MM.1S (cell line): ENCODE data around the gene POU3F3.

Source experiments
- DNase-seq: peaks from one replicate; pipeline ENCODE4 v3.0.0-alpha.2; 2015
- H2AFZ ChIP-seq: fragments of 300-600 bp; sonication (generic); 2 replicates; pipeline ENCODE4 v1.6.0; 2016; ENCODE audit warnings: antibody characterized with exemption, low read length
- H3F3A ChIP-seq: fragments of 300-600 bp; sonication (generic); 2 replicates; pipeline ENCODE4 v1.6.1; 2016; ENCODE audit warnings: mild to moderate bottlenecking, antibody characterized with exemption, low read length, moderate library complexity, mixed read lengths; ENCODE audit not compliant: insufficient read depth
- H3K27ac ChIP-seq: fragments of 300-600 bp; sonication (generic); 2 replicates; pipeline ENCODE4 v1.5.1; 2016; ENCODE audit warnings: mild to moderate bottlenecking, low read length
- H3K27me3 ChIP-seq: fragments of 300-600 bp; sonication (generic); replicated peaks from 2 replicates; pipeline ENCODE4 v1.6.0; 2016; ENCODE audit warnings: low read length; ENCODE audit not compliant: insufficient read depth
- H3K36me3 ChIP-seq: fragments of 300-600 bp; sonication (generic); replicated peaks from 2 replicates; pipeline ENCODE4 v1.6.1; 2016; ENCODE audit warnings: mild to moderate bottlenecking, low read length, mixed read lengths; ENCODE audit not compliant: insufficient read depth
- H3K4me1 ChIP-seq: fragments of 300-600 bp; sonication (generic); 2 replicates; pipeline ENCODE4 v1.6.1; 2016; ENCODE audit warnings: low read length, mixed read lengths
- H3K4me2 ChIP-seq: fragments of 300-600 bp; sonication (generic); 2 replicates; pipeline ENCODE4 v1.6.0; 2016; ENCODE audit warnings: low read depth, low read length
- H3K4me3 ChIP-seq: fragments of 300-600 bp; sonication (generic); 2 replicates; pipeline ENCODE4 v1.5.1; 2016; ENCODE audit warnings: low read length, mixed read lengths
- H3K79me2 ChIP-seq: fragments of 300-600 bp; sonication (generic); 2 replicates; pipeline ENCODE4 v1.6.1; 2016; ENCODE audit warnings: mixed run types, low read length, mixed read lengths
- H3K9ac ChIP-seq: fragments of 300-600 bp; sonication (generic); 2 replicates; pipeline ENCODE4 v1.6.1; 2016; ENCODE audit warnings: low read length, mixed read lengths
- H3K9me2 ChIP-seq: fragments of 300-600 bp; sonication (generic); replicated peaks from 2 replicates; pipeline ENCODE4 v1.6.1; 2016; ENCODE audit warnings: mild to moderate bottlenecking, low read length, mixed read lengths; ENCODE audit not compliant: insufficient read depth
- H3K9me3 ChIP-seq: fragments of 300-600 bp; sonication (generic); replicated peaks from 2 replicates; pipeline ENCODE4 v1.6.1; 2016; ENCODE audit warnings: mild to moderate bottlenecking, low read length, mixed read lengths; ENCODE audit not compliant: insufficient read depth
- H4K20me1 ChIP-seq: fragments of 300-600 bp; sonication (generic); 2 replicates; pipeline ENCODE4 v1.6.1; 2016; ENCODE audit warnings: mild to moderate bottlenecking, low read length, moderate library complexity, mixed read lengths; ENCODE audit not compliant: insufficient read depth
- EZH2 ChIP-seq: fragments of 300-600 bp; sonication (generic); optimal IDR thresholded peaks from 2 replicates; pipeline ENCODE3; 2017; ENCODE audit warnings: low read depth, mild to moderate bottlenecking, antibody characterized with exemption, low read length, mixed read lengths
- EZH2phosphoT487 ChIP-seq: fragments of 300-600 bp; sonication (generic); IDR thresholded peaks from 2 replicates; pipeline ENCODE4 v1.6.1; 2018; ENCODE audit warnings: antibody characterized with exemption, low read length
- TF ChIP-seq, protein P1 (sequence below): fragments of 300-600 bp; sonication (generic); IDR thresholded peaks from 2 replicates; pipeline ENCODE4 v1.5.1; 2016; ENCODE audit warnings: antibody characterized with exemption, low read length, mixed read lengths

POU3F3 gene

DNA sequence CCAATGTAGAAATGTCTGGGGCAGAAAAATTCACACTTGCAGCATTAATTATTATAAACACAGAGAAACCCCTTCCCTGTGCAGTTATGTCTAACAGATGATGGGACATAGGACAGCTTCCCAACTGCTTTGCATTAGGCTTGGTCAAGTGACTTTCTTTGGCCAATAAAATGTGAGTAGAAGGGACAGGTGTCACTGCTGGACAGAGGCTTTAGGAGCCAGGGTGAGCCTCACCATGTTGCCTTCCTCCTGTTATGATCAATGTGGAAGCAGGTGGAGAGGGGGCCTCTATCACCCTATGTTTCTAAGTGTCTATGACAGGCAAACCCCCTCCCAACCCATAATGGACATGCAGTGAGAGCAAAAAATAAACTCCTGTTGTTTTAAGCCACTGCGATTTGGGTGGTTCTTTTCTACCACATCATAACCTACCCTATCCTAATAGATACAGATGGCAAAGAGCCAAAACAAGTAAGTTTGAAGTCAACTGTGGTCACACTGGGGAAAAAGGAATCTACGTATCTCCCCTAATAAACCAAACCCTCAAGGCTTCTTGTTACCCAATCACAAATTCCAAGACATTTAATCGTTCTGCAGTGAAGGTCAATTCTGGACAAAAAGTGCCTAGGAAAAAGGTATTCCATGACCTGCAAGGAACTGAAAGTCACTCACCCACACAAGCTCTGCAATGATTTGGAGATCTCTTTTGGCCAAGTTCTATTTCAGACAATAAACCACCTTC is 28.6 kb upstream of the POU3F3 start:
- TF ChIP-seq EZH2phosphoT487 (no peak), EZH2 (no peak)
- TF ChIP-seq, protein P1, sequence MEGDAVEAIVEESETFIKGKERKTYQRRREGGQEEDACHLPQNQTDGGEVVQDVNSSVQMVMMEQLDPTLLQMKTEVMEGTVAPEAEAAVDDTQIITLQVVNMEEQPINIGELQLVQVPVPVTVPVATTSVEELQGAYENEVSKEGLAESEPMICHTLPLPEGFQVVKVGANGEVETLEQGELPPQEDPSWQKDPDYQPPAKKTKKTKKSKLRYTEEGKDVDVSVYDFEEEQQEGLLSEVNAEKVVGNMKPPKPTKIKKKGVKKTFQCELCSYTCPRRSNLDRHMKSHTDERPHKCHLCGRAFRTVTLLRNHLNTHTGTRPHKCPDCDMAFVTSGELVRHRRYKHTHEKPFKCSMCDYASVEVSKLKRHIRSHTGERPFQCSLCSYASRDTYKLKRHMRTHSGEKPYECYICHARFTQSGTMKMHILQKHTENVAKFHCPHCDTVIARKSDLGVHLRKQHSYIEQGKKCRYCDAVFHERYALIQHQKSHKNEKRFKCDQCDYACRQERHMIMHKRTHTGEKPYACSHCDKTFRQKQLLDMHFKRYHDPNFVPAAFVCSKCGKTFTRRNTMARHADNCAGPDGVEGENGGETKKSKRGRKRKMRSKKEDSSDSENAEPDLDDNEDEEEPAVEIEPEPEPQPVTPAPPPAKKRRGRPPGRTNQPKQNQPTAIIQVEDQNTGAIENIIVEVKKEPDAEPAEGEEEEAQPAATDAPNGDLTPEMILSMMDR = no peak
- no peaks in the 10 kb centered on the region for H3K9me2 ChIP-seq
- H3K36me3 ChIP-seq = no peaks in the 10 kb centered on the region
- no peaks in the 10 kb centered on the region for H3K79me2 ChIP-seq
- no peak overlapping the region for H3K4me2 ChIP-seq
- H3K4me3 ChIP-seq = no peak overlapping the region
- no peak for DNase-seq
- H4K20me1 ChIP-seq = no peaks in the 10 kb centered on the region
- H2AFZ ChIP-seq = no peak overlapping the region
- H3K9ac ChIP-seq = no peak overlapping the region
- H3F3A ChIP-seq = no peaks in the 10 kb centered on the region
- no peaks in the 10 kb centered on the region for H3K9me3 ChIP-seq
- H3K27ac ChIP-seq = no peak overlapping the region
- H3K4me1 ChIP-seq = no peaks in the 10 kb centered on the region
- no peaks in the 10 kb centered on the region for H3K27me3 ChIP-seq

DNA sequence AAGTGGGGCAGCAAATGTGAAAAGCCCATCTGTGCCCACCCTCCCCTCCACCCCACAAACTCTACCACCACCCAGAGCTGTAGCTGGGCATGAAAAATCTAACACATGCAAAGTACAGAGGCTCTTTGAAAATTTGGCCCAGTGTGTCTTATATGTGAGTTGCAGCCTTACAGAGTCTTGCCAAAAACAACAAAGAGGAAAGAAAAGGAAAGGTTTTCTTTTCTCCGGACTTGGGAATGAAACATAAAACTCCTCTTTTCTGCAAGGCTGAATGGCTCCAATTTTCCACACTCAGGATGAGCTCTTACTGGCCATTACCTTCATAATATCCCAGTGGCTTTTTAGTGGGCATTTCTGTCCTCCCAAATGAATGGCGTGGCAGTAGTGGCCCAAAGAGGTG is 27.9 kb upstream of the POU3F3 start:
- Histone ChIP-seq H3K9me2 (no peaks in the 10 kb centered on the region), H3K79me2 (no peaks in the 10 kb centered on the region), H4K20me1 (no peaks in the 10 kb centered on the region), H3K4me1 (no peaks in the 10 kb centered on the region), H2AFZ (no peak overlapping the region), H3K4me3 (no peak overlapping the region), H3K9me3 (no peaks in the 10 kb centered on the region), H3K27me3 (no peaks in the 10 kb centered on the region), H3F3A (no peaks in the 10 kb centered on the region), H3K36me3 (no peaks in the 10 kb centered on the region), H3K27ac (no peak overlapping the region), H3K9ac (no peak overlapping the region), H3K4me2 (no peak overlapping the region)
- no peak for DNase-seq
- TF ChIP-seq, protein P1 = no peak
- TF ChIP-seq EZH2 (no peak), EZH2phosphoT487 (no peak)

DNA sequence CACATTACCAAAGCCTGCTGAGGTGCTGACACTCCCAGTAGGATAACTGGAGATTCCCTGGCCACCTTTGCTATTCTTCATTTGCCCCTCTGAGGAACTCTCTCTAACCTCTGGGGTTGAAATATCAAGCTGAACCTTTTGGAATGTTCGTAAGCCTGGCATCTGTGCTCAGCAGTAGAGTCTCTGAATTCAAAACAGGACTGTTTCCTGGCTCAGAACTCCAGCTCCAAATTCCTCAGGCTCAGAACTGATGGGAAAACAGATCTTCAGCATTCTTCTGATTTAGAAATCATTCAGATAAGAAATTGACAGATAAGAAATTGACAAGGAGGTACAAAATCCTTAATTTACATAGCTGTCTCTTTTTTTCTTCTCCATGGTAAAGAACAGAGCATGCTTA is 22.2 kb upstream of the POU3F3 start:
- H3K79me2 ChIP-seq = no peaks in the 10 kb centered on the region
- no peak for TF ChIP-seq EZH2phosphoT487
- TF ChIP-seq, protein P1 = no peak
- no peaks in the 10 kb centered on the region for H4K20me1 ChIP-seq
- no peaks in the 10 kb centered on the region for H3K36me3 ChIP-seq
- DNase-seq = no peak
- H3K27ac ChIP-seq = no peak overlapping the region
- H3K4me2 ChIP-seq = no peak overlapping the region
- no peaks in the 10 kb centered on the region for H3K9me3 ChIP-seq
- H3F3A ChIP-seq = no peaks in the 10 kb centered on the region
- no peak overlapping the region for H3K9ac ChIP-seq
- H3K27me3 ChIP-seq = no peaks in the 10 kb centered on the region
- H2AFZ ChIP-seq = no peak overlapping the region
- no peaks in the 10 kb centered on the region for H3K4me1 ChIP-seq
- no peak overlapping the region for H3K4me3 ChIP-seq
- no peaks in the 10 kb centered on the region for H3K9me2 ChIP-seq
